HEK293 (cell line): ENCODE data around the gene PKM.

Experiments used
- CTCF ChIA-PET: fragments of 350-600 bp; formaldehyde crosslinking; extraction: SDS; loops from one replicate; lab custom pipeline; 2021; ENCODE audit warnings: antibody characterized with exemption; lab: Yijun Ruan, JAX
- POLR2A ChIA-PET: fragments of 300-600 bp; formaldehyde crosslinking; extraction: SDS; loops from one replicate; lab custom pipeline; 2020; ENCODE audit warnings: antibody characterized with exemption, inconsistent platforms; lab: Yijun Ruan, JAX
- H3K27ac ChIP-seq: fragments of 200-500 bp; sonication (Bioruptor generic); 2 replicates; pipeline ENCODE4 v1.5.1; 2014; ENCODE audit warnings: low read depth, low read length, control low read depth, inconsistent platforms; ENCODE audit errors: extremely low read depth
- H3K36me3 ChIP-seq, 2 experiments: fragments of 200-500 bp in 1 of 2; sonication (Bioruptor generic) in 1 of 2; 1 replicate in 1 of 2; 2 replicates in 1 of 2; pipeline ENCODE4 v1.5.1; 2014 to 2017; ENCODE audit warnings: inconsistent platforms in 2 of 2, low read length in 2 of 2; ENCODE audit not compliant: control insufficient read depth in 2 of 2, insufficient read depth in 1 of 2
- H3K4me1 ChIP-seq: fragments of 200-500 bp; sonication (Bioruptor generic); 2 replicates; pipeline ENCODE4 v1.5.1; 2014; ENCODE audit warnings: mild to moderate bottlenecking, low read length, inconsistent platforms; ENCODE audit not compliant: control insufficient read depth, insufficient read depth
- H3K4me3 ChIP-seq: 2 replicates; pipeline ENCODE4 v1.5.1; 2011; ENCODE audit warnings: low read depth, mild to moderate bottlenecking, control low read depth, low read length, moderate library complexity
- H3K9me3 ChIP-seq: fragments of 200-500 bp; sonication (Bioruptor generic); 2 replicates; pipeline ENCODE4 v1.5.1; 2014; ENCODE audit warnings: low read depth, low read length, inconsistent platforms; ENCODE audit not compliant: control insufficient read depth, insufficient read depth
- HOXD13 ChIP-seq: sonication (generic); formaldehyde crosslinking; IDR thresholded peaks from 2 replicates; pipeline ENCODE4 v1.8.0; 2022; ENCODE audit warnings: missing genetic modification reagents, borderline replicate concordance
- PRDM10 ChIP-seq: fragments of 450-650 bp; formaldehyde crosslinking; IDR thresholded peaks from 2 replicates; pipeline ENCODE4 v1.5.1; 2016; ENCODE audit warnings: missing biosample characterization, missing genetic modification characterization
- SALL2 ChIP-seq: fragments of 450-650 bp; formaldehyde crosslinking; IDR thresholded peaks from 2 replicates; pipeline ENCODE4 v1.5.0; 2017; ENCODE audit warnings: missing biosample characterization, mild to moderate bottlenecking, missing genetic modification characterization, borderline replicate concordance
- SP7 ChIP-seq: fragments of 450-650 bp; formaldehyde crosslinking; IDR thresholded peaks from 2 replicates; pipeline ENCODE4 v1.5.1; 2016; ENCODE audit warnings: missing biosample characterization, missing genetic modification characterization
- TCF7L2 ChIP-seq: IDR thresholded peaks from 2 replicates; pipeline ENCODE4 v1.6.1; 2011; ENCODE audit warnings: low read depth, mild to moderate bottlenecking, inconsistent platforms, low read length, moderate library complexity, borderline replicate concordance
- YY2 ChIP-seq: fragments of 450-650 bp; formaldehyde crosslinking; IDR thresholded peaks from 2 replicates; pipeline ENCODE4 v1.5.1; 2016; ENCODE audit warnings: missing biosample characterization, missing genetic modification characterization
- ZBTB10 ChIP-seq: fragments of 450-650 bp; formaldehyde crosslinking; IDR thresholded peaks from 2 replicates; pipeline ENCODE4 v1.5.1; 2016; ENCODE audit warnings: missing biosample characterization, missing genetic modification characterization
- ZNF138 ChIP-seq: fragments of 450-650 bp; formaldehyde crosslinking; IDR thresholded peaks from 2 replicates; pipeline ENCODE4 v1.5.1; 2016; ENCODE audit warnings: missing biosample characterization, missing genetic modification characterization, borderline replicate concordance
- ZNF155 ChIP-seq: fragments of 450-650 bp; formaldehyde crosslinking; IDR thresholded peaks from 2 replicates; pipeline ENCODE4 v1.5.1; 2016; ENCODE audit warnings: missing biosample characterization, missing genetic modification characterization
- ZNF211 ChIP-seq: fragments of 450-650 bp; formaldehyde crosslinking; IDR thresholded peaks from 2 replicates; pipeline ENCODE4 v1.5.1; 2016; ENCODE audit warnings: low read depth, missing biosample characterization, missing genetic modification characterization
- ZNF214 ChIP-seq: fragments of 450-650 bp; formaldehyde crosslinking; IDR thresholded peaks from 2 replicates; pipeline ENCODE4 v1.5.1; 2017; ENCODE audit warnings: missing biosample characterization, mild to moderate bottlenecking, missing genetic modification characterization, borderline replicate concordance
- ZNF274 ChIP-seq, 2 experiments: fragments of 200-500 bp in 1 of 2; fragments of 450-650 bp in 1 of 2; sonication (Bioruptor generic) in 1 of 2; formaldehyde crosslinking in 1 of 2; IDR thresholded peaks; 2 replicates each; pipeline versions ENCODE4 v1.5.1 to v1.6.1; 2014 to 2016; ENCODE audit warnings: borderline replicate concordance in 1 of 2, inconsistent platforms in 1 of 2, low read length in 1 of 2, missing biosample characterization in 1 of 2, missing genetic modification characterization in 1 of 2
- ZNF426 ChIP-seq: fragments of 450-650 bp; formaldehyde crosslinking; IDR thresholded peaks from 2 replicates; pipeline ENCODE4 v1.5.1; 2017; ENCODE audit warnings: missing biosample characterization, missing genetic modification characterization, mild to moderate bottlenecking, inconsistent platforms, moderate library complexity
- ZNF48 ChIP-seq: fragments of 450-650 bp; formaldehyde crosslinking; IDR thresholded peaks from 2 replicates; pipeline ENCODE4 v1.5.1; 2016; ENCODE audit warnings: missing biosample characterization, missing genetic modification characterization
- ZNF558 ChIP-seq: fragments of 450-650 bp; formaldehyde crosslinking; IDR thresholded peaks from 2 replicates; pipeline ENCODE4 v1.5.1; 2016; ENCODE audit warnings: missing biosample characterization, missing genetic modification characterization
- ZNF561 ChIP-seq: fragments of 450-650 bp; IDR thresholded peaks from 2 replicates; pipeline ENCODE4 v1.5.1; 2018; ENCODE audit warnings: missing biosample characterization, missing genetic modification characterization, borderline replicate concordance
- ZNF670 ChIP-seq: fragments of 450-650 bp; formaldehyde crosslinking; IDR thresholded peaks from 2 replicates; pipeline ENCODE4 v1.5.1; 2016; ENCODE audit warnings: missing biosample characterization, missing genetic modification characterization, low read depth
- ZNF677 ChIP-seq: fragments of 450-650 bp; IDR thresholded peaks from 2 replicates; pipeline ENCODE4 v1.5.0; 2018; ENCODE audit warnings: missing biosample characterization, mild to moderate bottlenecking, missing genetic modification characterization, moderate library complexity
- ZNF792 ChIP-seq: fragments of 450-650 bp; formaldehyde crosslinking; IDR thresholded peaks from 2 replicates; pipeline ENCODE4 v1.5.1; 2016; ENCODE audit warnings: missing biosample characterization, missing genetic modification characterization

Gene PKM

GRCh38 chr15:72231066-72231832, at the start of gene PKM (continued):
- TF ChIP-seq SALL2 (tag by site-specific recombination) (peak; percentile 67; the same call in 1 of the 2 replicates), ZNF426 (tag by site-specific recombination) (no peak), ZNF561 (tag by site-specific recombination) (peak; percentile 100), ZNF274 (IDR thresholded peaks at IDR 0.05; ENCODE audit: low read length) (no peak), ZNF274 (tag by site-specific recombination; IDR thresholded peaks at IDR 0.05; ENCODE audit: borderline replicate concordance) (no peak), TCF7L2 (peak; percentile 41; the same call in 1 of the 2 replicates), ZNF677 (tag by site-specific recombination) (no peak), ZNF48 (no peak), SP7 (tag by site-specific recombination) (peak; percentile 94), ZNF558 (tag by site-specific recombination) (peak; percentile 22; the same call in 1 of the 2 replicates), ZNF138 (tag by site-specific recombination) (no peak)

GRCh38 chr15:72280751-72281150, 49.8 kb upstream of the PKM start:
- Histone ChIP-seq H3K27ac (no peak overlapping the region), H3K4me1 (no peaks in the 10 kb centered on the region), H3K9me3 (no peaks in the 10 kb centered on the region), H3K4me3 (no peak overlapping the region), H3K36me3 (no peaks in the 10 kb centered on the region)
- POLR2A ChIA-PET: interaction anchor here (1.7 kb wide), 1 partner anchor 51 kb away, joined by 8 read pairs; the partner anchor contains the start of gene PKM
- CTCF ChIA-PET: interaction anchor here (2.2 to 3.5 kb wide), 2 partner anchors 32 to 34 kb away, joined by 6 to 9 read pairs; no protein-coding TSS in a partner anchor
- TF ChIP-seq ZNF214 (no peak), ZNF155 (tag by site-specific recombination) (no peak), ZNF792 (tag by site-specific recombination) (no peak), ZBTB10 (tag by site-specific recombination) (no peak), HOXD13 (no peak), ZNF670 (no peak), ZNF426 (tag by site-specific recombination) (no peak)

- Histone ChIP-seq H3K27ac (no peak overlapping the region), H3K4me3 (no peak overlapping the region), H3K9me3 (no peaks in the 10 kb centered on the region), H3K36me3 (no peaks in the 10 kb centered on the region), H3K4me1 (no peaks in the 10 kb centered on the region)
- TF ChIP-seq ZNF211 (tag by site-specific recombination) (no peak), PRDM10 (no peak), YY2 (tag by site-specific recombination) (no peak)
- ChIA-PET POLR2A (interaction anchor here (1.1 kb wide), 1 partner anchor 10 kb away, joined by 3 read pairs; no protein-coding TSS in a partner anchor), CTCF (interaction anchor here (0.7 to 3.5 kb wide), 2 partner anchors 34 to 277 kb away, joined by 5 to 9 read pairs; no protein-coding TSS in a partner anchor)
Observed at GRCh38 chr15:72278737-72279136, 47.7 kb upstream of the PKM start.
